ENCODE results near the gene CEP20. TPM values are rescaled to one million over a fixed set of nuclear protein-coding genes. Genes with fewer than 3 reads are reported as not detected.
"Not testable (repeated sequence)": the region's sequence is repeated elsewhere in the genome, so short reads cannot be mapped to it uniquely, and the experiment has no call there.

CEP20 gene
- total and polyA plus RNA-seq, 2 experiments from 2014 or later, result 20.5 to 39.8 TPM

- no peak overlapping the region for H2AFZ ChIP-seq
- H3K36me3 ChIP-seq (replicated peaks; ENCODE audit: insufficient read depth, low read depth), result no peaks in the 10 kb centered on the region
- no peak overlapping the region for H3K27ac ChIP-seq
- no peaks in the 10 kb centered on the region for H4K20me1 ChIP-seq (ENCODE audit: insufficient read depth, poor library complexity, severe bottlenecking)
- no peaks in the 10 kb centered on the region for H3K4me1 ChIP-seq (ENCODE audit: insufficient read depth)
- no peaks in the 10 kb centered on the region for H3K27me3 ChIP-seq
- TF ChIP-seq, protein P1, sequence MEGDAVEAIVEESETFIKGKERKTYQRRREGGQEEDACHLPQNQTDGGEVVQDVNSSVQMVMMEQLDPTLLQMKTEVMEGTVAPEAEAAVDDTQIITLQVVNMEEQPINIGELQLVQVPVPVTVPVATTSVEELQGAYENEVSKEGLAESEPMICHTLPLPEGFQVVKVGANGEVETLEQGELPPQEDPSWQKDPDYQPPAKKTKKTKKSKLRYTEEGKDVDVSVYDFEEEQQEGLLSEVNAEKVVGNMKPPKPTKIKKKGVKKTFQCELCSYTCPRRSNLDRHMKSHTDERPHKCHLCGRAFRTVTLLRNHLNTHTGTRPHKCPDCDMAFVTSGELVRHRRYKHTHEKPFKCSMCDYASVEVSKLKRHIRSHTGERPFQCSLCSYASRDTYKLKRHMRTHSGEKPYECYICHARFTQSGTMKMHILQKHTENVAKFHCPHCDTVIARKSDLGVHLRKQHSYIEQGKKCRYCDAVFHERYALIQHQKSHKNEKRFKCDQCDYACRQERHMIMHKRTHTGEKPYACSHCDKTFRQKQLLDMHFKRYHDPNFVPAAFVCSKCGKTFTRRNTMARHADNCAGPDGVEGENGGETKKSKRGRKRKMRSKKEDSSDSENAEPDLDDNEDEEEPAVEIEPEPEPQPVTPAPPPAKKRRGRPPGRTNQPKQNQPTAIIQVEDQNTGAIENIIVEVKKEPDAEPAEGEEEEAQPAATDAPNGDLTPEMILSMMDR (IDR thresholded peaks at IDR 0.05; ENCODE audit: poor library complexity), result no peak
- TF ChIP-seq EZH2 (IDR thresholded peaks at IDR 0.05; ENCODE audit: borderline replicate concordance) (no peak), EZH2phosphoT487 (IDR thresholded peaks at IDR 0.05; ENCODE audit: low read depth, severe bottlenecking, unreplicated experiment) (no peak)
- H3K9me3 ChIP-seq (ENCODE audit: low read depth), result no peaks in the 10 kb centered on the region
- no peak overlapping the region for H3K4me3 ChIP-seq
- no peaks in the 10 kb centered on the region for H3K79me2 ChIP-seq
- no peaks in the 10 kb centered on the region for H3K9me2 ChIP-seq (replicated peaks; ENCODE audit: insufficient read depth)
- WGBS (ENCODE audit: low lambda C conversion rate, missing lambda C conversion rate), result 40% methylated on average over 9 of the region's 9 CpGs
- no peak for DNase-seq (ENCODE audit: low spot score)
- H3K4me2 ChIP-seq, result no peak overlapping the region
These were observed 40.7 kb downstream of the CEP20 start for GRCh38 chr16:15847611-15848175.

DNA sequence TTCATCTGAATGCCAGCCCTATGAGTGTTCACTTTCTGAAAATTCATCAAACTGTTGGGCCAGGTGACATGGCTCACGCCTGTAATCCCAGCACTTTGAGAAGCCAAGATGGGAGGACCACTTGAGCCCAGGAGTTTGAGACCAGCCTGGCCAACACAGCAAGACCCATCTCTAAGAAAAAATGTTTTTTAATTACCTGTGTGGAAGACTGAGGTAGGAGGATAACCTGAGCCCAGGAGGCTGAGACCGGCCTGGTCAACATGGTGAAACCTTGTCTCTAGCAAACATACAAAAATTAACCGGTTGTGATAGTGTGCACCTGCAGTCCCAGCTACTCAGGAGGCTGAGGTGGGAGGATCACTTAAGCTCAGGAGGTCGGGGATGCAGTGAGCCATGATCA, 41.9 kb downstream of the CEP20 start:
- Histone ChIP-seq H3K36me3 (replicated peaks; ENCODE audit: insufficient read depth, low read depth) (no peaks in the 10 kb centered on the region), H3K79me2 (no peaks in the 10 kb centered on the region), H3K4me3 (no peak overlapping the region), H3K9me3 (ENCODE audit: low read depth) (no peaks in the 10 kb centered on the region), H3K27me3 (no peaks in the 10 kb centered on the region), H3K4me1 (ENCODE audit: insufficient read depth) (no peaks in the 10 kb centered on the region), H3K27ac (no peak overlapping the region), H2AFZ (no peak overlapping the region), H3K4me2 (no peak overlapping the region), H3K9me2 (replicated peaks; ENCODE audit: insufficient read depth) (no peaks in the 10 kb centered on the region), H4K20me1 (ENCODE audit: insufficient read depth, poor library complexity, severe bottlenecking) (no peaks in the 10 kb centered on the region)
- TF ChIP-seq EZH2phosphoT487 (IDR thresholded peaks at IDR 0.05; ENCODE audit: low read depth, severe bottlenecking, unreplicated experiment) (no peak), EZH2 (IDR thresholded peaks at IDR 0.05; ENCODE audit: borderline replicate concordance) (no peak)
- TF ChIP-seq, protein P1 (IDR thresholded peaks at IDR 0.05; ENCODE audit: poor library complexity), result no peak
- no peak for DNase-seq (ENCODE audit: low spot score)
- 82% methylated on average over 4 of the region's 4 CpGs for WGBS (ENCODE audit: low lambda C conversion rate, missing lambda C conversion rate)

- Histone ChIP-seq H3K27ac (no peak overlapping the region), H3K9me3 (ENCODE audit: low read depth) (no peaks in the 10 kb centered on the region), H3K4me3 (no peak overlapping the region), H3K79me2 (no peaks in the 10 kb centered on the region), H2AFZ (no peak overlapping the region), H3K4me2 (no peak overlapping the region), H3K36me3 (replicated peaks; ENCODE audit: insufficient read depth, low read depth) (no peaks in the 10 kb centered on the region), H4K20me1 (ENCODE audit: insufficient read depth, poor library complexity, severe bottlenecking) (no peaks in the 10 kb centered on the region), H3K4me1 (ENCODE audit: insufficient read depth) (no peaks in the 10 kb centered on the region), H3K27me3 (no peaks in the 10 kb centered on the region), H3K9me2 (replicated peaks; ENCODE audit: insufficient read depth) (no peaks in the 10 kb centered on the region)
- 84% methylated on average over 9 of the region's 10 CpGs for WGBS (ENCODE audit: low lambda C conversion rate, missing lambda C conversion rate)
- no peak for TF ChIP-seq EZH2 (IDR thresholded peaks at IDR 0.05; ENCODE audit: borderline replicate concordance)
- no peak for TF ChIP-seq EZH2phosphoT487 (IDR thresholded peaks at IDR 0.05; ENCODE audit: low read depth, severe bottlenecking, unreplicated experiment)
- TF ChIP-seq, protein P1 (IDR thresholded peaks at IDR 0.05; ENCODE audit: poor library complexity), result no peak
- DNase-seq (ENCODE audit: low spot score), result no peak
These were observed 44.6 kb downstream of the CEP20 start for GRCh38 chr16:15843635-15844279.

GRCh38 chr16:15839204-15839603, 49.2 kb downstream of the CEP20 start:
- H3K4me2 ChIP-seq; H3K9me2 ChIP-seq (replicated peaks; ENCODE audit: insufficient read depth); DNase-seq (ENCODE audit: low spot score); H3K4me1 ChIP-seq (ENCODE audit: insufficient read depth); H3K9me3 ChIP-seq (ENCODE audit: low read depth); H4K20me1 ChIP-seq (ENCODE audit: insufficient read depth, poor library complexity, severe bottlenecking); H2AFZ ChIP-seq; H3K27me3 ChIP-seq; H3K4me3 ChIP-seq; H3K27ac ChIP-seq; H3K79me2 ChIP-seq; H3K36me3 ChIP-seq (replicated peaks; ENCODE audit: insufficient read depth, low read depth): not testable (repeated sequence)
- 97% methylated on average over 8 of the region's 8 CpGs for WGBS (ENCODE audit: low lambda C conversion rate, missing lambda C conversion rate)
